HG03571 (cell line): ENCODE measurements around the gene OR2T4.

ENCODE experiments used
- ATAC-seq: cut with Tn5 transposase; IDR thresholded peaks from one replicate; pipeline ENCODE4 v1.9.1; 2021; ENCODE audit not compliant: unreplicated experiment

Gene OR2T4, protein sequence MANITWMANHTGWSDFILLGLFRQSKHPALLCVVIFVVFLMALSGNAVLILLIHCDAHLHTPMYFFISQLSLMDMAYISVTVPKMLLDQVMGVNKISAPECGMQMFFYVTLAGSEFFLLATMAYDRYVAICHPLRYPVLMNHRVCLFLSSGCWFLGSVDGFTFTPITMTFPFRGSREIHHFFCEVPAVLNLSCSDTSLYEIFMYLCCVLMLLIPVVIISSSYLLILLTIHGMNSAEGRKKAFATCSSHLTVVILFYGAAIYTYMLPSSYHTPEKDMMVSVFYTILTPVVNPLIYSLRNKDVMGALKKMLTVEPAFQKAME

DNA sequence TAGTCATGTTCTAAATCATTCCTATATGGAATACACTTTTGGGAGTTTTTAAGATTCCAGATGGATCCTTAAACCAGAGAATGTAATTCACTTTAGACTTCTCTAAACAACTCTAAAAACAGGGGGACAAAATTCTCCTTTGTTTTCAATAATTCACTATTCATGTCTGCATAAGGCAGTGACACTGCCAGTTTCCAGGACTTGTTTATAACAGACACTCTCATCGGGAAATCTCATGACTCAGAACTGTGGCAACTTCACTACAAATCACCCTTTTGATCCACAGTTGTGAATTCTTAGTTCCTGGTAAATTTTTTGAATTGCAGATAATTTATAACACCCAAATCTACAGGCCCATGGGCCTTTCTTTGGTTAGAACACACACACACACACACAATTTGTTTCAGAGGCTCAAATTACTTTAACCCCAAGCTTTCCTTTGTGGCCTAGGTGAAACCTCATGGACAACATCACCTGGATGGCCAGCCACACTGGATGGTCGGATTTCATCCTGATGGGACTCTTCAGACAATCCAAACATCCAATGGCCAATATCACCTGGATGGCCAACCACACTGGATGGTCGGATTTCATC, at the start of gene OR2T4:
OR2T4 (plus strand) TSS at position 545 of the 595 bp plus-strand sequence; CDS start at position 545, 0 bp downstream.
- ATAC-seq, result no peak

DNA sequence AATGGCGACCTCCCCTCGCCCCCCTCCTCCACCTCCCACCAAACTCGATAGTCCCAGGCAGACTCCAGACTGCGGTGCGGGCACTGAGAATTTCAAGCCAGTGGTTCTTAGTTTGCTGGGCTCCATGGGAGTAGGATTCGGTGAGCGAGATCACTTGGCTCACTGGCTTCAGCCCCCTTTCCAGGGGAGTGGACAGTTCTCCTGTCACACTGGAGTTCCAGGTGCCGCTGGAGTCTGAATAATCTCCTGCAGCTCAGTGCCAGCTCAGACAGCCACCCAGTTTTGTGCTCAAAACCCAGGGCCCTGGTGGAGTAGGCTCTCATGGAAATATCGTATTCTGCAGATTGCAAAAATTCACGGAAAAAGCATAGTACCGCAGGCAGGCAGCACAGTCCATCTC, 44.7 kb upstream of the OR2T4 start:
- no peak for ATAC-seq

DNA sequence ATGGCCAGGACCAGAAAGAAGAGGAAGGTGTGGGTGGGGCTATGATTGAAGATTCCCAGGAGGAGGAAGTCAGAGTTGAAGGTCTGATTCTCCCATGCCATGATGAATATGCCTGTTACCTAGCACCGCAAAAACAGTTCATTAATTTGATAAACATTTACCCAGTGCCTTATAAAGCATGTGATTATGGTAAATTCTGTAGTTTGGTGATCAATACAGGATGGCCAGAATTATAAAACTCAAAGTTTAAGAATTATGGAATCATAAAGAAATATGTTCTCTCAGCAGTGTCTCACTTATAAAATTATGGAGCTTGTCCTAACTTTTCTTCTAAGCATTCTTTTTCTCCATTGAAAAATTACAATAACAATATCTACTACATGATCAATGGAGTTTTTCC, 37.0 kb upstream of the OR2T4 start, which contains the start of gene OR2M7:
OR2M7 (minus strand) TSS at position 101 of the 400 bp plus-strand sequence; CDS start at position 101, 0 bp downstream.
- no peak for ATAC-seq

DNA sequence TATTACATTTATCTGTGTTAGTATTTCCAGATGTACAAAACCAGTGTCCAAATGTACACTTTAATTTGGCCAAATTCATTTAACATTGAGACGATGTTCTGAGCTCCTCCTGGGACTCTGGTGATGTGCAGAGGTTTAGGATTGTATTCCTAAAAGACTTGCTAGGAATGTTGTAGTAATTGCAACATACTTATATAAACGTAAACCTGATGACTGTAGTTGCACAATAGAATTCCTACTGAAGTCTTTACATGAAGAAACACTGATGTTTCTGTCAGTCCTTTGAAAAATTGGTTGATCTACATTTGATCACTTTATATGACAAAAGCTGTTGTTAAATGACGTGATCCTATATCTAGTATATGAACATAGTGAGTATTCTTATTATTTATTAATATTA, 18.0 kb upstream of the OR2T4 start:
- ATAC-seq, result no peak

DNA sequence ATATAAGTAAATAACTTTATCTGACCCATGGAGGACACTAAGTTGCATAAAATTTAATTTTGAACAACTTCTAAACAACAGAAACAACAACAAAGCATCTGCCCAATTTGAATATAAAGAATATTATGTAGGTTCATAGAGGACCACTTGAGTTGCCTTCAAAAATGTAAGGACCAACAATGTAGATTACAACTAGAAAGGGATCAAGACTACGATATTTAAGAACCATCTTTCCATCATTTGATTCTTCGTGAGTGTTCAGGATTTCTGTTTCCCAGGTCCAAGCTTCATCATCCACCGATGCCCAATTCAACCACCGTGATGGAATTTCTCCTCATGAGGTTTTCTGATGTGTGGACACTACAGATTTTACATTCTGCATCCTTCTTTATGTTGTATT, 13.0 kb upstream of the OR2T4 start, which contains the start of gene OR14C36:
OR14C36 (plus strand) TSS at position 301 of the 400 bp plus-strand sequence; CDS start at position 301, 0 bp downstream.
- no peak for ATAC-seq

DNA sequence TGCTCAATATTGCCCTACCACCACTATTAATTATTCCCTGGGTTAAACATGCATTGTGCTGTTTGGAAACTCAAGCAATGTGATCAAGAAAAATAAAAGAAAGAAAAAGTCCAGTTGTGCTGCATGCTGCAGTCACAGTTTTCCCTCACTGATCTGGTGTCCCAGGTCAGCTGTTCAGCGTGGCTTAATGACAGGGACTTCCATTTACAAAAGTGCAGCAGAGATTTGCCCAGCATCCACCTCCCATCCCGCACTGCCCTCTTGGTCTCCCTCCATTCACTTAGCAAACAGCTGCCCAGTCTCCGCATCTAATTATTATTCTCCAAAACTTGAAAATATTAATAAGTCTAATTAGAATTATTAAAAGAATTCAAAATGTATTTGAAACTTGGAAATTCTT, 2.0 kb upstream of the OR2T4 start:
- ATAC-seq, result no peak

DNA sequence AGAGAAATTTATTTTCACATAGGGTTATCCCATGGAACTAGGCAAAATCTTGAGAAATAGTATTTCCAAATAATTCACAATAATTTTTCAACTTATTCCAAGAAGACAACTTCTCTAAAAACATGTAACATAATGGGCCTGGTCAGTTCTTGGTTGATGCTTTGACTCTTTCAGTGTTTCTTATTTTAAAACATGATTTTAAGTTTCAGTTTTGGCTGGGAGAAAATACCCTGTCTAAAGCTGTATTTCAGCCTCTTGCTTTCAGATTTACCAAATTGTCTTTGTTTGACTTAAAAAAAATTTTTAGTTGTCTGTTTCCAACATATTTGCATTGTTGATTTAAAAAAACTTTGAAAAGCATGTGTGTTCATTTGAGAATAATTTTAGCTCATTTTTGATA, 5.1 kb downstream of the OR2T4 start:
- no peak for ATAC-seq

DNA sequence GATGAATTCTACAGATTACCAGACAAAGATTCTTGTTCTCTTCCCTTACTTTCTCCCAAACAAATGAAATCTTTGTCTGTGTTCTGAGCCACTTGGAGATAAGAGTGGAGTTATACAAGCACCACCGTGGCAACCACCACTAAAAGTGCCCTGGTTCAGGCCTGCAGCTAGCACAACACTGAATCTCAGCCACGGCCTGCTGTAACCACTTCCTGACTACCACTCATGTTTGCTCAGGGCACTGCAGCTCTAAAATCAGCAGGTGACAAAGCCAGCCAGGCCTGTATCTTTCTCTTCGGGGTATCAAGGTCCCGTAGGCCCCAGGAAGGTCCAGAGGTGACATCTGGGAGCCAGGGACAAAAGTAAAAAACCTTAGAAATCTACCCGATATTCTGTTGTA, 10.9 kb downstream of the OR2T4 start:
- ATAC-seq, result no peak

DNA sequence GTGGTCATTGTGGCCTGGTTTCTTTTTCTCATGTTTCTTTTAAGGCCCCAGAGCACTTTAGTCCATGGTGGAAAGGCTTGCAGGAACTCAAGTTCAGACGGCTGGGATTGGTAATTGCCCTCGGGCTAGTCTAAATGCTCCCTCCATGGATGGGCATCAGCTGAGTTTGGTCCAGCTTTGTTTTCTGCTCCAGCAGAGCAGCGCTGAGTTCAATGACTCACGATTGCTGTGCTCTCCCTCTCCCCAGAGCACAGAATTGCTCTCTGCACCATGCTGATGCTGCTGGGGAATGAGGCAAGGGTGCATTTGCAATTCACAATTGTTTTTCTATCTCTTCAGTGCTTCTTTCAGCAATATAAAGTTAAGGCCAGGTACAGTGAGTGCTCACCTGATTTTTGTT, 12.3 kb downstream of the OR2T4 start:
- ATAC-seq, result no peak

DNA sequence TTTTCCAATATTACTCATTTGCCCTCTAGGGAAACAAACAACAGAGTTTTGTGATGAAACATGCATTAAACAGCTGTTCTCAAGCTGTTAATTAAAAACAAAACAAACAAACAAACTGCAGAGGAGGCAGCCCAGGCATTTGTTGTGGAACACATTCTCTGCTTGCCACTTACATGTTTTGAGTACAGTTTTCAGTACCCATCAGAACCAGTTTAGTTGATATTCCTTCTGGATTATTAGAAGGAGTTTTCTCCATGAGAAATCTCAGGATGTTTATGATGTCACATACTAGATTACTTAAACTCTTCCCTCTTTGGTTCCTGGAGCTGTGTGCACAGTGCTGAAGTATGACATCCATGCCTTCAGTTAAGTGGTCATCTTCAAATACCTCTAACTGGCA, 14.0 kb downstream of the OR2T4 start, which contains the start of gene OR2T6:
OR2T6 (plus strand) TSS at position 301 of the 400 bp plus-strand sequence. CDS start 11,863 bp downstream, outside the sequence.
- no peak for ATAC-seq

DNA sequence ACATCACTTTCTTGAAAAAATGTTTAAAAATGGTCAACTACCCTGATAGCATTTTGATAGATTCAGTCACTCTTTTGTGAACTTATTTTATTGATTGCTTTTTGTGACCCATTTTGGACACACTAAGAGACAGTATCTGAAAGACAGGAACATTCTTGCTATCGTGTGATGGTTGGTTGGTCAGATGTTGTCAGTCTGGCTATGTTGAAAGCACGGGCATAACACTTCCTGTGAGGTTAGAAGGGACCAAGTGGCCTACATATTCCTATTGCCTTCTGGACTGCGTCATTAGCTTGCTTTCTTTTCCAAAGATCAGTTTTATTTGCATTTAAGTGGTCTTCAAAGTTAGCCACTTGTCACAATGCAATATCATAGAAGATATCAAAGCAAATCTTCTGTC, 15.5 kb downstream of the OR2T4 start:
- ATAC-seq, result no peak

DNA sequence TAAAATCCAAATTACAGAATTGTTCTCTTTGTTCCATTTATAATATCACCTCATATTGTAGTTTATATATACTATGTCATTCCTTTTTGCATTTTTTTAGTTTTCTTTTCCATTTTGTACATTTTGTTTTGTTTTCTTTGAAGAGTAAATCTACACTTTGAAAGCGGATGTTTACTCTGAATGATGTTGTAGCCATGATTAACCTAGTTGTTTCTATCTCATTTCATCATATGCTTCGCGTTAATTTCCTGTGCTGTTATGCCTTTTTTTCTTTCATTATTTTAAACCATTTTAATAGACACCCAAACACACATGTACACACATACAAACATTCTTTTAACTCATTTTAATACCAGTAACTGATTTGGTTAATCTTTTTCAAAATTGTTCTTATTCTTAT, 19.4 kb downstream of the OR2T4 start:
- no peak for ATAC-seq

DNA sequence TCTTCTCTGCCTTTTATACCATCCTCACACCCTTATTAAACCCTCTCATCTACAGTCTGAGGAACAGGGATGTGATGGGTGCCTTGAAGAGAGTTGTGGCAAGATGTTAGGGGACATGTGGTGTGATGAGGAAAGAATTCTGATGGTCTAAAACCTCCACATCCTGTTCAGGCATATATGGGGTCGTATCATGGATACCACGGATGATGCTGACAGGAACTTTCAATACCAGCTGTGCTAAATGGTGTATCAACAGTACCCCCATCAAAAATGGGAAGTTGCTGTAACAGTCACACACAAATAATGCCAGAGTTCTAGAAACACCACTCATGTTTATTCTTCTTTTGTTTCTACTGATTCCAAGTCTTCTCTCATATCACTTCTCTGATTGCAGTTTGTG, 27.0 kb downstream of the OR2T4 start:
- no peak for ATAC-seq

DNA sequence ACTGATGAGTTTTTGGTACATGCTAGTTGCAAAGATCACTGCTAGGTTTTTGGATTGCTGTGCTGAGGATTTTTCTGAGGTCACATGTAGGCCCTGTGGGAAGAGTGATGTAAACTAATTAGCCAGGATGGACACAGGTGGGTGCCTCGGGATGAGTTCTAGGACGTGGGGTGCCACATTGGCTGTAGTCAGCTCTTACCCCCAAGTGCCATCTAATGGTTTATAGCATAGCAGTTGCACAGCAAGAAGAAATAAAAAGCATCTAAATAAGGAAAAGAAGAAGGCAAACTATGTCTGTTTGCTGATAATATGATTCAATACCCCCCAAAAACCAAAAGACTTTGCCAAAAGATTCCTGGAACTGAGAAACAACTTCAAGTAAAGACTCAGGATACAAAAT, 31.6 kb downstream of the OR2T4 start:
- no peak for ATAC-seq

DNA sequence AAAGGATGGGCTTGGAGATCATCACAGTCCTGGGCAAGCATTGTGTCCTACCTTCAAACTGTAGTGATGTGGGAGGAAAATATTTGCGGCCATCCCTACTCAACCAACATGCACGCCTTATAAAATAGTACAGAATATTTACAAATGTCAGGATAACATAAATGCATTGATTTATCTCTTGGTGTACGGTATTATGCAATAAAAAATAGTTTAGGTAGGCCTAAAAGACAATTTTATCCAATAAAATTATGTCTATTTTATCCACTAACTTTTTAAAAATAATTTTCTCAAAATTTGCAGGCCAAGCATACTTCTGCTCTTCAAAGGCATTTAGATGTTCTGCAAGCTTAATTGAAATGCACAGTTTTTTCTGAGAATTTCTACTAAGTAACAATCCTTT, 41.3 kb downstream of the OR2T4 start, which contains the start of gene OR2T1:
OR2T1 (plus strand) TSS at position 301 of the 400 bp plus-strand sequence. CDS start 3,100 bp downstream, outside the sequence.
- no peak for ATAC-seq

DNA sequence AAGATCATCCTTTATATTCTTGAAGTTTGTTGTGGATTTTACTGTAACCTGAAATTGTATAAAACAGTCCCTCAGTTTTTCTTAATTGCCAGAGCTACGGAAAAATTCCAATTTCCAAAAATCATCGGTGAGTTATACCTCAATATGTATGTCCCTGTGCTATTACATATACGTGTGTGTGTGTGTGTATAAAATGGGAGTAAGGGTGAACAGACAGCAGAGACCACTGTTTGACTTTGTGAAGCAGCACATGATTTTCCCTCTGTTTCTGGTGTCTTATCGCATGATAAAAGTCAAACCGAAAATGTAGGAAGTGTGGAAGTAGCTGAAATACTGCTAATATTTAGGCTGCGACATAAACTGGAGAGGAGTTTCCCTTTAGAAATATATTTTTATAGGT, 42.6 kb downstream of the OR2T4 start:
- no peak for ATAC-seq

DNA sequence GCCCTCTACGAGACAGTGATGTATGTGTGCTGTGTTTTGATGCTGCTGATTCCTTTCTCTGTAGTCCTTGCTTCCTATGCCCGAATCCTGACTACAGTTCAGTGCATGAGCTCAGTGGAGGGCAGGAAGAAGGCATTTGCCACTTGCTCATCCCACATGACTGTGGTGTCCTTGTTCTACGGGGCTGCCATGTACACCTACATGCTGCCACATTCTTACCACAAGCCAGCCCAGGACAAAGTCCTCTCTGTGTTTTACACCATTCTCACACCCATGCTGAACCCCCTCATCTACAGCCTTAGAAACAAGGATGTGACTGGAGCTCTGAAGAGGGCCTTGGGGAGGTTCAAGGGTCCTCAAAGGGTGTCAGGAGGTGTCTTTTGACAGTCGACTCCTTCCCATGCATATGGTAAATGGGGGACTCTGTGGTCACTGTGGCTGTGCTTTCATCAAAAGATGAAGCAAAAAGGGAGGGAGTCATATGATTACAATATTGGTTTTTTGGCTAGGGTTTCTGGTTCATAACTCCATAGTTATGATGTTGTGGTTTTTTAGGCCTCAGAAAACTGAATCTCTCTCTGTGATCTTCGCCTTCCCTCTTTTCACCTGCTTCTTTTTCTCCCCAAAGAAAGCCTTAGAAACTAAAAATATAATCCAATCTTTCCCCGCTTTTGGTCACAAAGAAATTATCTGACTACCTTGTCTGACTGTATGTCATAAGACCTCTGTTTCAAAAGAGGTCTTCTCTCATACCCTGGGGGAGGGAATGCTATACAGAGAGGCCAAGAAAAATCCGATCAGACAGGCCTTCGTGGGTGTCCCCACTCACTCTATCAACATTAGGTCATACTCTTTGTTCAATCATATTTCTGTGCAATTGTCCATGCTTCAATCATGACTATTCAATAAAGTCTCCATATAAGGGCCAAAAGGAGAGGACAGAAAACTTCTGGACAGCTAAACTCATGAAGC, 45.5 kb downstream of the OR2T4 start:
- no peak for ATAC-seq
